GM18507 (cell line): Measurements from ENCODE around the gene ENPP7.
A peak's percentile ranks its signal among the peaks of the same experiment; 100 is the strongest.

Experiments used
- DNase-seq: peaks from one replicate; pipeline ENCODE4 v3.0.0; 2011; ENCODE audit warnings: low read depth; ENCODE audit not compliant: insufficient read length; ENCODE audit errors: extremely low spot score
- FAIRE-seq: peaks from 2 replicates; lab custom pipeline; 2011; peaks lifted over from hg19 to GRCh38; lab: Jason Lieb, UNC

ENPP7 gene

GRCh38 chr17:79728908-79729471, 1.8 kb upstream of the ENPP7 start:
- FAIRE-seq (no peak), DNase-seq (no peak)

- no peak for FAIRE-seq
- no peak for DNase-seq
These were observed 982 bp upstream of the ENPP7 start for GRCh38 chr17:79729761-79730160.

- DNase-seq (no peak), FAIRE-seq (no peak)
These were observed 340 bp upstream of the ENPP7 start for GRCh38 chr17:79730437-79730768.

- no peak for FAIRE-seq
These were observed 1.5 kb downstream of the ENPP7 start for GRCh38 chr17:79732254-79732653.

GRCh38 chr17:79732804-79733691, 2.3 kb downstream of the ENPP7 start:
- FAIRE-seq = peak; percentile 86
- peak; percentile 59 for DNase-seq

More at GRCh38 chr17:79732254-79732653, 1.5 kb downstream of the ENPP7 start:
- DNase-seq = no peak

- DNase-seq (no peak), FAIRE-seq (no peak)
These were observed 2.9 kb downstream of the ENPP7 start for GRCh38 chr17:79733692-79734070.

- DNase-seq (no peak), FAIRE-seq (no peak)
These were observed 4.4 kb downstream of the ENPP7 start for GRCh38 chr17:79735096-79735495.

GRCh38 chr17:79737046-79737921, 6.5 kb downstream of the ENPP7 start:
- DNase-seq (no peak), FAIRE-seq (no peak)

GRCh38 chr17:79737922-79738578, 7.3 kb downstream of the ENPP7 start:
- DNase-seq (no peak), FAIRE-seq (no peak)

- FAIRE-seq = no peak
- no peak for DNase-seq
These were observed 7.9 kb downstream of the ENPP7 start for GRCh38 chr17:79738643-79739042.

GRCh38 chr17:79739148-79740062, 8.7 kb downstream of the ENPP7 start:
- DNase-seq (no peak), FAIRE-seq (no peak)

- DNase-seq (no peak), FAIRE-seq (no peak)
These were observed 9.7 kb downstream of the ENPP7 start for GRCh38 chr17:79740413-79740812.

GRCh38 chr17:79741401-79741750, 10.6 kb downstream of the ENPP7 start:
- no peak for DNase-seq
- FAIRE-seq = no peak

GRCh38 chr17:79741751-79742588, 11.2 kb downstream of the ENPP7 start:
- peak; percentile 9 for FAIRE-seq
- peak; percentile 54 for DNase-seq

GRCh38 chr17:79742589-79742918, 11.8 kb downstream of the ENPP7 start:
- DNase-seq = no peak
- FAIRE-seq = no peak

- no peak for FAIRE-seq
- no peak for DNase-seq
These were observed 12.3 kb downstream of the ENPP7 start for GRCh38 chr17:79742951-79743476.

GRCh38 chr17:79743614-79744013, 12.9 kb downstream of the ENPP7 start:
- no peak for DNase-seq
- no peak for FAIRE-seq

- DNase-seq (no peak), FAIRE-seq (no peak)
These were observed 14.9 kb downstream of the ENPP7 start for GRCh38 chr17:79745641-79746105.
